ENCODE results near the gene CDH4.

DNA sequence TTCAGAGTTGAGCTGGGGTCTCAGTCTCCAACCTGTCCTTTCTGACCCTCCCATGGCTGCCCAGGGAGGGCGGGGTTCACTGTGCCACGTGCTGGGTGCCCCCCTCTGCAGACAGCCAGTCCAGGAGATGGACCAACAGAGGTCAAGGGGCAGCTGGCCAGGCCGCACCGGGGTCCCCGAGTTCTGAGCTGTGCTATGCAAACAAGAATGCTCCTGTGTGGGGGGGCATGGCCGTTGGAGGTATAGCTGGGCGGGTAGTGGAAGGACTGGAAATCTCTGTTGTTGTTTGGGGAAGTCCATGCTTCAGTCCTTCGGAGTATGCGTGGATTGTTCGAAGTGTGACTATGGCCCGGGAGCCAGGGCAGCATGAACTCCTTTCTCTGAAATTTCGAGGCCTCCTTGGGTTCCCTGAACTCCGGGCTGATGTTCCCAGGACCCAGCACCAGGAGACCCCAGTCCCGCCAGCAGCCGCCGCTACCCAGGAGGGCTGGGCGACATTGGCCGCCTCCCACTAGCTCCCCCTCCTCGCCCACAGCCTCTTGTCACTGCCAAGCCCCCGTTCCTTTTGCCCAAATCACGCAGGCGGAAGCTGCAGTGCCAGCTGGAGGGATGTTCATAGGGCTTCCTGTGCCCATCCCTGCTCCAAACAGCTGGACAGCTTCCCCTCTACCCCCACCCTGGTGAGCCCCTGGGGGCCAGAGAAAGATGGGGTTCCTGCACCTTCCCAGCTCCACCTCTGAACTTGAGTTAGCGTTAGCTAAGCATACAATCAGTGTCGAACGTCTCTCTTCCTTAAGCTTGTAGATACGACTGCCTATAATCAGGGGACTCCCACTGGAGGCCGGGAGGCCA lies 687.0 kb downstream of the CDH4 start:
- TF ChIP-seq, protein P1, sequence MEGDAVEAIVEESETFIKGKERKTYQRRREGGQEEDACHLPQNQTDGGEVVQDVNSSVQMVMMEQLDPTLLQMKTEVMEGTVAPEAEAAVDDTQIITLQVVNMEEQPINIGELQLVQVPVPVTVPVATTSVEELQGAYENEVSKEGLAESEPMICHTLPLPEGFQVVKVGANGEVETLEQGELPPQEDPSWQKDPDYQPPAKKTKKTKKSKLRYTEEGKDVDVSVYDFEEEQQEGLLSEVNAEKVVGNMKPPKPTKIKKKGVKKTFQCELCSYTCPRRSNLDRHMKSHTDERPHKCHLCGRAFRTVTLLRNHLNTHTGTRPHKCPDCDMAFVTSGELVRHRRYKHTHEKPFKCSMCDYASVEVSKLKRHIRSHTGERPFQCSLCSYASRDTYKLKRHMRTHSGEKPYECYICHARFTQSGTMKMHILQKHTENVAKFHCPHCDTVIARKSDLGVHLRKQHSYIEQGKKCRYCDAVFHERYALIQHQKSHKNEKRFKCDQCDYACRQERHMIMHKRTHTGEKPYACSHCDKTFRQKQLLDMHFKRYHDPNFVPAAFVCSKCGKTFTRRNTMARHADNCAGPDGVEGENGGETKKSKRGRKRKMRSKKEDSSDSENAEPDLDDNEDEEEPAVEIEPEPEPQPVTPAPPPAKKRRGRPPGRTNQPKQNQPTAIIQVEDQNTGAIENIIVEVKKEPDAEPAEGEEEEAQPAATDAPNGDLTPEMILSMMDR (IDR thresholded peaks at IDR 0.05 in 8 of 11, conservative IDR thresholded peaks at IDR 0.05 in 3 of 11) = no peak
- TF ChIP-seq POLR2A (IDR thresholded peaks at IDR 0.05) = no peak
